GM12878 (cell line): Measurements from ENCODE around the gene MYL11. TPM values are rescaled to one million over a fixed set of nuclear protein-coding genes. Genes with fewer than 3 reads are reported as not detected.

ENCODE experiments used
- ATAC-seq: fragments of 200-7000 bp; cut with Tn5 transposase; 3 replicates; pipeline ENCODE4 v1.9.1; 2020; ENCODE audit warnings: mild to moderate bottlenecking, moderate library complexity
- BruUV-seq: library from RNA; stranded (reverse); fragments of 400-500 nt; replicated peaks from 2 replicates; lab custom pipeline; 2021; lab: Mats Ljungman, UMichigan
- CTCF ChIA-PET: fragments of 300-600 bp; sonication (Branson Sonifier 250); formaldehyde crosslinking; extraction: SDS; loops from one replicate; lab custom pipeline; 2021; ENCODE audit warnings: inconsistent platforms; lab: Yijun Ruan, JAX
- POLR2A ChIA-PET: fragments of 350-600 bp; formaldehyde crosslinking; extraction: SDS; loops from one replicate; lab custom pipeline; 2021; ENCODE audit warnings: inconsistent platforms; lab: Charles Lee
- RAD21 ChIA-PET: fragments of 300-600 bp; sonication (Branson Sonifier 250); formaldehyde crosslinking; loops from one replicate; lab custom pipeline; 2023; ENCODE audit warnings: antibody characterized with exemption; ENCODE audit not compliant: unreplicated experiment; lab: Charles Lee
- SMC1A ChIA-PET: fragments of 300-600 bp; sonication (Branson Sonifier 250); formaldehyde crosslinking; loops from one replicate; lab custom pipeline; 2023; ENCODE audit not compliant: unreplicated experiment, uncharacterized antibody; lab: Charles Lee
- DNase-seq: peaks from one replicate; pipeline ENCODE4 v3.0.0-alpha.2; 2011; ENCODE audit warnings: low read depth, low spot score
- FAIRE-seq: peaks from 3 replicates; lab custom pipeline; 2011; peaks lifted over from hg19 to GRCh38; lab: Jason Lieb, UNC
- H2AFZ ChIP-seq: 2 replicates; pipeline ENCODE4 v1.6.0; 2011; ENCODE audit warnings: low read depth, low read length, control low read depth; ENCODE audit not compliant: control insufficient read depth
- H3K27ac ChIP-seq: 2 replicates; pipeline ENCODE4 v1.5.1; 2011; ENCODE audit warnings: control low read depth; ENCODE audit not compliant: control insufficient read depth, insufficient read depth
- H3K27me3 ChIP-seq, 2 experiments: replicated peaks in 1 of 2; 2 replicates each; pipeline versions ENCODE4 v1.6.0 to v1.6.1; 2011; ENCODE audit warnings: low read length in 1 of 2; ENCODE audit not compliant: control insufficient read depth in 2 of 2, insufficient read depth in 2 of 2
- H3K36me3 ChIP-seq, 2 experiments: 2 replicates each; pipeline ENCODE4 v1.5.1; 2011; ENCODE audit warnings: low read length in 1 of 2; ENCODE audit not compliant: control insufficient read depth in 2 of 2, insufficient read depth in 2 of 2
- H3K4me1 ChIP-seq: 2 replicates; pipeline ENCODE4 v1.6.1; 2011; ENCODE audit warnings: mild to moderate bottlenecking, low read length, moderate library complexity, mixed read lengths; ENCODE audit not compliant: control insufficient read depth, insufficient read depth
- H3K4me2 ChIP-seq: 2 replicates; pipeline ENCODE4 v1.6.0; 2011; ENCODE audit warnings: control low read depth; ENCODE audit not compliant: control insufficient read depth, insufficient read depth
- H3K4me3 ChIP-seq: fragments of 200-600 bp; sonication (generic); 2 replicates; pipeline ENCODE4 v1.5.1; 2016
- H3K79me2 ChIP-seq: 2 replicates; pipeline ENCODE4 v1.6.0; 2011; ENCODE audit warnings: low read length; ENCODE audit not compliant: control insufficient read depth, insufficient read depth
- H3K9ac ChIP-seq: 2 replicates; pipeline ENCODE4 v1.8.0; 2011; ENCODE audit warnings: low read length, control low read depth, mixed read lengths; ENCODE audit not compliant: control insufficient read depth, insufficient read depth
- H3K9me3 ChIP-seq: replicated peaks from 3 replicates; pipeline ENCODE4 v1.5.1; 2011; ENCODE audit warnings: mild to moderate bottlenecking, low read length; ENCODE audit not compliant: control insufficient read depth, insufficient read depth
- H4K20me1 ChIP-seq: 2 replicates; pipeline ENCODE4 v1.6.0; 2011; ENCODE audit not compliant: control insufficient read depth, insufficient read depth
- BCL11A ChIP-seq: IDR thresholded peaks from 2 replicates; pipeline ENCODE4 v1.6.1; 2011; ENCODE audit warnings: low read depth, low read length
- CUX1 ChIP-seq: IDR thresholded peaks from 2 replicates; pipeline ENCODE4 v1.6.1; 2012; ENCODE audit warnings: improper control_type of control experiment, low read depth, low read length; ENCODE audit not compliant: insufficient replicate concordance
- EGR1 ChIP-seq, 2 experiments: IDR thresholded peaks; 1 replicate in 1 of 2; 2 replicates in 1 of 2; pipeline ENCODE4 v1.6.1; 2011 to 2012; ENCODE audit warnings: low read depth in 2 of 2, low read length in 2 of 2, borderline replicate concordance in 1 of 2, mild to moderate bottlenecking in 1 of 2, moderate library complexity in 1 of 2
- FOS ChIP-seq: IDR thresholded peaks from 3 replicates; pipeline ENCODE4 v1.6.1; 2011; ENCODE audit warnings: borderline replicate concordance; ENCODE audit not compliant: insufficient read length; ENCODE audit errors: extremely low read depth
- FOXK2 ChIP-seq: fragments of 450-650 bp; IDR thresholded peaks from 2 replicates; pipeline ENCODE4 v1.6.1; 2017; ENCODE audit warnings: mild to moderate bottlenecking, moderate library complexity
- IKZF1 ChIP-seq: fragments of 450-650 bp; conservative IDR thresholded peaks from 2 replicates; pipeline ENCODE4 v1.6.1; 2017; ENCODE audit warnings: antibody characterized with exemption, mild to moderate bottlenecking
- JUNB ChIP-seq: IDR thresholded peaks from 2 replicates; pipeline ENCODE4 v1.6.1; 2016; ENCODE audit warnings: antibody characterized with exemption, mild to moderate bottlenecking
- NFIC ChIP-seq: IDR thresholded peaks from 2 replicates; pipeline ENCODE4 v1.6.1; 2012; ENCODE audit warnings: low read depth, mild to moderate bottlenecking, inconsistent platforms, low read length, moderate library complexity
- PAX5 ChIP-seq: IDR thresholded peaks from 2 replicates; pipeline ENCODE4 v1.6.1; 2011; ENCODE audit warnings: low read depth, low read length, borderline replicate concordance
- PBX3 ChIP-seq: IDR thresholded peaks from 2 replicates; pipeline ENCODE4 v1.6.1; 2011; ENCODE audit warnings: mild to moderate bottlenecking, low read depth, low read length, moderate library complexity; ENCODE audit not compliant: insufficient replicate concordance
- RAD51 ChIP-seq: fragments of 450-650 bp; IDR thresholded peaks from 2 replicates; pipeline ENCODE4 v1.6.1; 2016; ENCODE audit warnings: moderate library complexity, mild to moderate bottlenecking, inconsistent platforms
- WRNIP1 ChIP-seq: IDR thresholded peaks from 2 replicates; pipeline ENCODE4 v1.6.1; 2011; ENCODE audit warnings: low read depth, low read length, improper control_type of control experiment, borderline replicate concordance
- ZNF384 ChIP-seq: IDR thresholded peaks from 2 replicates; pipeline ENCODE4 v1.6.1; 2012; ENCODE audit warnings: low read depth, mild to moderate bottlenecking, low read length, improper control_type of control experiment, borderline replicate concordance
- ZZZ3 ChIP-seq: IDR thresholded peaks from 2 replicates; pipeline ENCODE4 v1.6.1; 2011; ENCODE audit warnings: low read depth; ENCODE audit not compliant: control insufficient read depth, insufficient read length
- WGBS: methylation state at CpG from one replicate; pipeline ENCODE4 v1.1.6; 2016; ENCODE audit warnings: low lambda C conversion rate; ENCODE audit not compliant: insufficient replicate concordance, insufficient coverage; ENCODE audit errors: missing lambda C conversion rate; 5-methylcytosine and 5-hydroxymethylcytosine counted together
- in situ Hi-C: fragments of 300-500 bp; cut with MboI; formaldehyde crosslinking; loops from 9 replicates; pipeline ENCODE4 v1.14.3; 2018; ENCODE audit warnings: mixed read lengths
- intact Hi-C: fragments of 100-400 bp; cut with micrococcal nuclease; formaldehyde crosslinking; loops from one replicate; pipeline ENCODE4 v1.14.2; 2022; ENCODE audit not compliant: unreplicated experiment
- polyA plus RNA-seq, 11 experiments: library from polyadenylated mRNA; depleted of rRNA in 4 of 11; unstranded in 6 of 11; stranded (reverse) in 5 of 11; fragments of >200 nt; fragmentation: Nextera tagmentation in 4 of 11; fragmentation: Illumina TruSeq in 1 of 11; extraction: Ambion mirVana in 4 of 11; extraction: Trizol in 1 of 11; gene quantifications; 1 replicate in 1 of 11; 2 replicates in 10 of 11; pipeline versions ENCODE4 v1.2.1 to v1.2.3, GENCODE V29; 2011 to 2016; ENCODE audit warnings: inconsistent platforms in 2 of 11, missing spikeins in 2 of 11, low read depth in 1 of 11
- total RNA-seq, 4 experiments: library from RNA; depleted of rRNA in 3 of 4; stranded (reverse); fragments of >200 nt in 3 of 4; fragmentation: Illumina TruSeq in 1 of 4; extraction: Trizol in 1 of 4; gene quantifications; 2 replicates each; pipeline versions ENCODE4 v1.2.1 to v1.2.3, GENCODE V29; 2013 to 2021
- TF ChIP-seq, protein P1 (sequence below): IDR thresholded peaks from 2 replicates; pipeline ENCODE4 v1.6.1; 2011; ENCODE audit warnings: low read depth, low read length, improper control_type of control experiment, borderline replicate concordance

MYL11 gene
- total and polyA plus RNA-seq, 10 of the 15 experiments (the other 5 are each of a cell fraction or from before 2014, with no cell fraction given), result 0.19 to 1.2 (median 0.61) TPM; not detected in 5

- intact Hi-C loops, result loop anchor here (5.0 kb wide), 1 partner anchor 315 kb away; the partner anchor contains the start of gene TBX6
- no TSS peak for BruUV-seq
- ChIA-PET RAD21 (interaction anchor here (0.5 to 4.4 kb wide), 13 partner anchors 11 to 375 kb away, joined by 3 to 33 read pairs (median 4); partner anchors contain the start of genes DCTPP1, SEPTIN1, TBC1D10B and TBX6), CTCF (interaction anchor here (0.6 to 8.1 kb wide), 17 partner anchors 8 to 315 kb away, joined by 3 to 70 read pairs (median 4); partner anchors contain the start of genes CD2BP2, DCTPP1, SEPTIN1 and TBC1D10B), POLR2A (interaction anchor here (0.6 to 2.4 kb wide), 8 partner anchors 8 to 315 kb away, joined by 3 to 12 read pairs (median 4); partner anchors contain the start of genes SEPTIN1, TBX6 and ZNF48), SMC1A (interaction anchor here (0.6 to 3.8 kb wide), 8 partner anchors 12 to 315 kb away, joined by 3 to 18 read pairs (median 8); partner anchors contain the start of genes DCTPP1, SEPTIN1, TBX6 and ZNF48)
- WGBS, result 0% methylated on average over 41 of the region's 65 CpGs
- no peak for FAIRE-seq
- no peak for DNase-seq
- peak within 1 kb of the TSS; percentile 55 for H2AFZ ChIP-seq
- ATAC-seq, result peak; percentile 93
- no peaks in the 10 kb centered on the region for H3K9me3 ChIP-seq
- peaks cover 0 to 2% of the 10 kb centered on the region in 2 experiments; a peak in 1 of 4 replicates for H3K36me3 ChIP-seq
- H3K4me1 ChIP-seq, result peaks cover 14% of the 10 kb centered on the region
- peak within 1 kb of the TSS; percentile 67 for H3K4me2 ChIP-seq
- H3K79me2 ChIP-seq, result no peaks in the 10 kb centered on the region; the same call in 1 of the 2 replicates
- no peak within 1 kb of the TSS for H3K27ac ChIP-seq
- peak within 1 kb of the TSS; percentile 13; the same call in 1 of the 2 replicates for H3K9ac ChIP-seq
- no peaks in the 10 kb centered on the region for H4K20me1 ChIP-seq
- H3K4me3 ChIP-seq, result peak within 1 kb of the TSS; percentile 83
- no peaks in the 10 kb centered on the region; a peak in 1 of 4 replicates for H3K27me3 ChIP-seq
- in situ Hi-C loops, result loop anchor here (5.0 kb wide), 1 partner anchor 315 kb away; the partner anchor contains the start of gene TBX6
- TF ChIP-seq, protein P1, sequence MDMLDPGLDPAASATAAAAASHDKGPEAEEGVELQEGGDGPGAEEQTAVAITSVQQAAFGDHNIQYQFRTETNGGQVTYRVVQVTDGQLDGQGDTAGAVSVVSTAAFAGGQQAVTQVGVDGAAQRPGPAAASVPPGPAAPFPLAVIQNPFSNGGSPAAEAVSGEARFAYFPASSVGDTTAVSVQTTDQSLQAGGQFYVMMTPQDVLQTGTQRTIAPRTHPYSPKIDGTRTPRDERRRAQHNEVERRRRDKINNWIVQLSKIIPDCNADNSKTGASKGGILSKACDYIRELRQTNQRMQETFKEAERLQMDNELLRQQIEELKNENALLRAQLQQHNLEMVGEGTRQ, result peak; percentile 30; the same call in 1 of the 2 replicates
- no peak for TF ChIP-seq NFIC
- no peak for TF ChIP-seq CUX1
- TF ChIP-seq JUNB, result no peak
- no peak for TF ChIP-seq FOS
- TF ChIP-seq FOXK2, result 0 out of 2 replicates have a peak, but pooled peaks have one; percentile 22
- no peak for TF ChIP-seq PBX3
- TF ChIP-seq ZZZ3, result no peak
- no peak for TF ChIP-seq ZNF384
- TF ChIP-seq EGR1 (IDR thresholded peaks at IDR 0.05; ENCODE audit: borderline replicate concordance in 1 of 2, low read depth in 2 of 2, low read length in 2 of 2), result peak in 1 of 2 experiments; percentile 86; a peak in 2 of 3 replicates
- no peak for TF ChIP-seq BCL11A
- no peak for TF ChIP-seq WRNIP1
- peak; percentile 75 for TF ChIP-seq IKZF1
- peak; percentile 81 for TF ChIP-seq RAD51
- no peak for TF ChIP-seq PAX5
Measured at GRCh38 chr16:30407102-30407803, 32.7 kb downstream of the MYL11 start, which contains the start of gene ZNF771. Gene ZNF771 (plus strand): TSS chr16:30407606. CDS start chr16:30408054, 448 bp downstream.
